GM18873 (cell line): ENCODE measurements around the gene KIAA1217.

Source experiments
- ATAC-seq: cut with Tn5 transposase; IDR thresholded peaks from one replicate; pipeline ENCODE4 v1.9.1; 2021; ENCODE audit warnings: mild to moderate bottlenecking, moderate library complexity, moderate number of reproducible peaks; ENCODE audit not compliant: unreplicated experiment, low FRiP score

KIAA1217 gene

GRCh38 chr10:24278176-24278889, 69.4 kb downstream of the KIAA1217 start:
- no peak for ATAC-seq

DNA sequence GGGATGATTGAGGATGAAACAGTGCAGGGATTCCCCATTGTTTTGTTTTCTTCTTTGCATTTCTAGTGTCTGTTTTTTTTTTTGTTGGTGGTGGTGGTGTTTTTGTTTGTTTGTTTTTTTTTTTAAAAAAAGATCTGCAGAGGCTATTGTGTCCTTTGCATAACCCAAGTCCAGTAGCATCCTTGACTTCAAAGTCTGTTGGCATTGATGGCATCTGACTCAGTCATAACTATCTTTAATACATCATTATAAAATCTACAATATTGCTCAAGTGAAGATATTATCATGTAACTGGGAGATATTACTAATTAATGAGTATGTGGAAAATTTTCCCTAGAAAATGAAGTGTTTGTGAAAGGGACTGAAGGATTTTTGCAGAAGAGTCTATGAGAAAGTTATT, 70.2 kb downstream of the KIAA1217 start:
- no peak for ATAC-seq

DNA sequence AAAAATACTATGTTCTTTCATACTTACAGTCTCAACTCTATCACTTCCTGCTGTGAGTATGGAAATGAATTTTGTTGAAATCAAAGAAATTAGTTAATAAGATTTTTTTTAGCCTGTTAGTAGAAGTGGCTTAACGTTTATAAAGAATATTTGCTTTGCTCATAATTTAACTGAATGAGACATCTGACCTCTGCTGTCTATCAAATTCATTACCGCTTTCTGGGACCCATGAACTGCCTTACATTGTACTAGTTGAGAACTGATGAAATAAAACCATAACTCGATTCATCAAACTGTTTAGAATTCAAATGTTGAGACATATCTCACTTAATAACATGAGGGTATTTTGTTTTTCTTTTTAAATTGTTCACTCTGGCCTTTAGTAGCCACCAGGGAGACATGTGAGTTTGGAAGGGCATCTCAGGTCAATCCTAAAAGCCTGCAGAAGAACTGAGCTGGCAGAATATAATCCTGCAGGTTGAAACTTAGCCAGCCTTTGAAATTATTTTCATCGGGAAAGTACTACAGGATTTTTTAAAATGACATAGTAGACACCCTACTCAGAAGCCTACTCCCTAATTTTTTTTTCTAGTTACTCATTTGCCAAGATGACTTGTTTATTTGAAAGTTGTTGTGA, 78.7 kb downstream of the KIAA1217 start:
- ATAC-seq = no peak

DNA sequence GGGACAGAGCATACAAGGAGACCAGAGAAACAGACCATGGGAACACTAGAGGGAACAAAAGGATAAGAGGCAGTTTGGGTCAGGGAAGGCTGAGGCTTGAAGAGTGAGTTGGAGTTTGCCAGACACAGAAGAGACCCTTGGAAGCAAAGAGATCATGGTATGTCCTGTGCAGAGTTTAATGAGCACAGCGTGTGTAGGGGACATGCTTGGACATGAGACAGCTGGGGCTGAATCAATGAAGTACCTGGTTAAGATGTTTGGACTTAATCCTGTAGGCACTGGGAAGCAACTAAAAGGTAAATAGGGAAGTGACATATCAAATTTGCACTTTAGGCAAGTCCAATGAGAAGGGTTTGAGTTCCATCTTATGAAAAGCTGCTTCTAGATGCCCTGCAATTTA, 79.6 kb downstream of the KIAA1217 start:
- ATAC-seq = no peak

DNA sequence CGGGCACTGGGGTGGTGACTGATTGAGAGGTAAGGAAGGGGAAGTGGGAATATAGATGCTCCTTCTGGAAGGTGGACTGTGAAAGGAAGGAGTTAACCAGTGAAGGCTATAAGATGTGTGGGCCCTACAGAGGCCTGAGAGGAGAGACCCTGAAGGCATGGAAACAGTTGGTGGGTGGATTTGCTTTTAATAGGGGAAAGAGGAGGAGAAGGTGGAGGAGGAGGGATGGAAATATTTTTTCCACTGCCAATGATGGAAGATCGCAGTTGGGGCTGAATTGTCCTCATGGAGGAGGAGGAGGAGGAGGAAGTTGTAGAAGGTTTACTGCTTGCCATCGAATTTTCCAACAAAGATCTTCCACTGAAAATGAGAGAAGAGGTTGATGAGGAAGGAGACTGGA, 80.3 kb downstream of the KIAA1217 start:
- no peak for ATAC-seq

GRCh38 chr10:24292304-24293293, 83.7 kb downstream of the KIAA1217 start:
- no peak for ATAC-seq

GRCh38 chr10:24299578-24300260, 90.8 kb downstream of the KIAA1217 start:
- ATAC-seq = no peak

- no peak for ATAC-seq
Measured at GRCh38 chr10:24303522-24304310, 94.8 kb downstream of the KIAA1217 start.

DNA sequence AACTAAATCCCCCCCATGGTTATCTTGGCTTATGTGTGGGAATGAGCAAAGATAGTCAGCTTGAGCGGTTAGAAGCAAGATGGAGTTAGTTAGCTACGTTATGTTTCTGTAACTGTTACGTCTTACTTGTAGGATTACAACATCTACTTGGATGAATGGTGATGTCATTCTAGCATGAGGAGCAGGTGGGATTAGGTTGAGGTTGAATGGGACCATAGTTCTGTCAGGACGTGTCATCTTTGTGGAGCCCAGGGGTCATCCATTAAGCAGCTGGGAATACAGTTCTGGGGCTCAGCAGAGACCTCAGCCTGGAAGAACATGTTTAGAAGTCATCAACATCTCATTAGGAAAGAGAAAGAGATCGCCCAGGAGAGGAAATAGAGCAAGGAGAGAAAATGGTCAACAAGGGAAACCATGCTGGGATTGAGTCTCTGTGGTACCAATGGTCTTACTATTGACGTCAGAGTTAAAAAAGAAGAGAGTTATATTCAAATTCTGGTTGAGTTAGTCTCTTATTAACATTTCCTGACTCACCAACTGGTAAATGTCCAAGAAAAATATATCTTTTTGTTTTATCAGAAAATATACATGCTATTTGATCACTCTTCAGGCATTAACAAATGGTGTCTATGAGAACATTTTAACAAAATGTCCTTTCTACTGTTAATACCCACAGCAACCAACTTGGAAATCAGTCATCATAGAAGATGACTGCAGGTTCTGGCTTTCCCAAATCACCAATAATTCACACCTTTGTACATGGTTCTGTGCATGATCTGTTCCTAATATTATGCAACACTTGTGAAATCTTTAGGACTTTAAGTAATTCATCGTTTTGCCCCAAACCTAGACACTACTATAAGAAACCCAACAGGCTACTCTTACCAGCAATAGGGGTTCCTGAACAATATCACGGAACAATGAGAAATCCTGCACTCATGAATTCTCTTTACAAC, 96.9 kb downstream of the KIAA1217 start:
- no peak for ATAC-seq

DNA sequence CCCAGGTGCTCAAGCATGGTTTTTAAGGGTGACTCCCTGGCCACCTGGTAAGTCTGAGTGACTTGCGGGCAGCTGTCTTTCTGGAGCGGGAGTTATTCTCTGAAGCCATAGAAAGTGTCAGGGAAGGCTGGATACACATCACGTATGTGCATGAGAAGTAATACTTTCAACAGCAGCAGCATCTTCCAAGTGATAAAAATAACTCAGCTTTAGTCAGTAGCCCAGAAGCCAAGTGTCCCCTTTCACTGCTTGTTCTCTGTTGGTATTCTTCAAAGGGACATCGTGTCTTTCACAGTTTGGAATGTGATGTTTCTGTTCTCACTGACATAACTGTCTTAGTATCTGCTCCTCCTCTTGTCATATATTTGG, 97.6 kb downstream of the KIAA1217 start:
- no peak for ATAC-seq

- ATAC-seq = no peak
Measured at GRCh38 chr10:24307116-24307515, 98.2 kb downstream of the KIAA1217 start.

DNA sequence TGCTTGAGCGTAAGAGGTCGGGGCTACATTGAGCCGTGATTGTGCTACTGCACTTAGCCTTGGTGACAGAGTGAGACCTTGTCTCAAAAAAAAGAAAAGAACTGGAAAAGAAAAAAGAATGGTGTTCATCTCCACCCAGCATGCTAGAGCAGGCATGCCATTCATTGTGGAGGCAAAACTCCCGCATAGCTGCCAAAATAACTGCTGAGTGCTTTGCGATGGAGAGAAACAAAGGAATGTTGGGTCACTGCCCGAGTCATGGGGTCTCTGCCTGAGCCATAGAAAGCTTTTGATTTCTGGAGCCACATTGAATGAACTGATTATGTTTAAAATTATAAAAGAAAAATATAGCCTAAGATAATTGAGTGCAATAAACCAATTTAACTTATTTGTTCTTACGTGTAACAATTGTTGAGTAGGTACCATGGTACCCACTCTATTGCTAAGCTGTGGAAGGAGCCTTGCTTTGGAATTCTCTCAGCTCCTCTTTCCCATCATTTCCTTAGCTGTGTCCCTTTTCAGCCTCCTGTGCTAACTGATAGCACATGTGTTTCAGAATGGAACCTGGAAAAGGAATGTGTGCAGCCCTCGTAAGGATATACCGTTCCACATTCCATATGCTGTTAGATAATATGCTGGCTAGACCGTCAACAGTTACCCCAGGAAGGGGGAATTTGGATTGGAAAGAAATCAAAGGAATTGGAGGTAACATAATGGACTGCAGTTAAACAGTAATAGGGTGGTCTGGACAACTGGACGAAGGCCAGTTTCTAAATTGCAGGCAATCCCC, 99.0 kb downstream of the KIAA1217 start:
- ATAC-seq = no peak

- ATAC-seq = no peak
Measured at GRCh38 chr10:24310104-24310503, 101.2 kb downstream of the KIAA1217 start.

DNA sequence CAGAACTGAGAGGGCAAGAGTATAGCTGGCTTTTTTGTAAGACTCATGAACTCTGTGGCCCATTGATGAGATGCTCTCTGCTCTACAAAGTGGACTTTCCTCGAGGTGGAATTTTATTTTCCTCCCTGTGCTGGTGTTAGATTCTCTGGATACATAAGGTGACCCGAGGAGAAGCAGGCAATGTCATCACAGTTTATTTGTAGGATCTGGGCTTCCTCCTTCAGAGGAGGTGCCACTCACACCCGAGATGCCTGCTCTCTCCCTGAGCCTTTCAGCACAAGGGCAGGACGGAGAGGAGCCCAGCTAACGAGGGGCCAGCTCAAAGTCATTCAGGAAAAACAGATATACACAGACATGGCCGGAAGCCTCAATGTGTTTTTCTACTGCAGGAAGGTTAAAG, 103.0 kb downstream of the KIAA1217 start:
- ATAC-seq = no peak

- no peak for ATAC-seq
Measured at GRCh38 chr10:24313283-24313682, 104.3 kb downstream of the KIAA1217 start.

GRCh38 chr10:24315211-24315610, 106.3 kb downstream of the KIAA1217 start:
- no peak for ATAC-seq

DNA sequence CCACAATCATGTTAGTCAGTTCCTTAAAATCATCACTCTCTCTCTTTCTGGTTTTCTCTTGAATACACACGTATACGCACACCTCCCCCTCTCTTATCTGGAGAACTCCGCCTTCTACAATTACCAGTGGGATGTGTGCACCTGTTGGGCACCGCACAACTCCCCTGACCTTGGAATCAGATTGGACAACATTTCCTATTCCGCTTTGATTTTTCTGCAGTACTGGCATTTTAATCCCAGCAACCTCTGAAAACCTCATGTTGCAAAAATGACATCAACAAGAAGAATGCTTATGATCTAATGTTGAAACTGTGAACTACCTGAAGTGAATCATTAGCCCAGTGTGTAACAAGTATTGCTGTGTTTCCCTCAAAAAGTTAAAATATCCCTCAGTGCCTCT, 109.6 kb downstream of the KIAA1217 start:
- ATAC-seq = no peak

- no peak for ATAC-seq
Measured at GRCh38 chr10:24320373-24320772, 111.4 kb downstream of the KIAA1217 start.
